HuH-7.5 (cell line): ENCODE data around the gene SSPN.

Experiments used
- DNase-seq: peaks from one replicate; pipeline ENCODE4 v3.0.0; 2011; ENCODE audit warnings: low spot score

SSPN gene

GRCh38 chr12:26195250-26195640 is at the start of gene SSPN:
SSPN (plus strand) TSS chr12:26195573; CDS start chr12:26195673, 100 bp downstream.
- no peak for DNase-seq

- DNase-seq: no peak
Measured at GRCh38 chr12:26148291-26148690, 47.1 kb upstream of the SSPN start.

DNA sequence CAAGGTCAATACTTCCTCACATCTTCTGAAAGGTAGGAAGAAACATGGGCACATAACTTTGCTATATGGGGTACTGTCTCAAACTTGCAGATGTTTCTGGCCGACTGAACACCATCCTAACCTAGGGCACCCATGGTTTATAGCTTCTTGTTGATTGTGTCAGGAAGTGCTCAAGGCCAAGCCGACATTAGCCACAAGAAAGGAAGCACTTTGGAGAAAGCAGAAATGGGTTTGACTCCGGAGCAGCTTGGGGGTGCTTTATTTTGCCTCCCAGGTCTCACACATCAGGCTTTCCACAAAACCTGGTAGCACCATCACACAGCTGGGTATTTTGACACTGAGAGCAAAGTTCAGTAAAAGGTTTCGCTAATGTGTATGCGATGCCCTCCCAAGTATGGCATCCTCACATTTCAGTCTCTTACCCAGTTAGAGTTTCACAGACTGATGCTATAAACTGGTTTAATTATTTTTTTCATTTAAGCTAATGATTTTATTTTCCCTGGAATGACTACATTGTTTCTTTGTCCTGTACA is 45.3 kb upstream of the SSPN start:
- no peak for DNase-seq

- no peak for DNase-seq
Measured at GRCh38 chr12:26150736-26151450, 44.5 kb upstream of the SSPN start.

- DNase-seq: no peak
Measured at GRCh38 chr12:26152507-26153102, 42.8 kb upstream of the SSPN start.

DNA sequence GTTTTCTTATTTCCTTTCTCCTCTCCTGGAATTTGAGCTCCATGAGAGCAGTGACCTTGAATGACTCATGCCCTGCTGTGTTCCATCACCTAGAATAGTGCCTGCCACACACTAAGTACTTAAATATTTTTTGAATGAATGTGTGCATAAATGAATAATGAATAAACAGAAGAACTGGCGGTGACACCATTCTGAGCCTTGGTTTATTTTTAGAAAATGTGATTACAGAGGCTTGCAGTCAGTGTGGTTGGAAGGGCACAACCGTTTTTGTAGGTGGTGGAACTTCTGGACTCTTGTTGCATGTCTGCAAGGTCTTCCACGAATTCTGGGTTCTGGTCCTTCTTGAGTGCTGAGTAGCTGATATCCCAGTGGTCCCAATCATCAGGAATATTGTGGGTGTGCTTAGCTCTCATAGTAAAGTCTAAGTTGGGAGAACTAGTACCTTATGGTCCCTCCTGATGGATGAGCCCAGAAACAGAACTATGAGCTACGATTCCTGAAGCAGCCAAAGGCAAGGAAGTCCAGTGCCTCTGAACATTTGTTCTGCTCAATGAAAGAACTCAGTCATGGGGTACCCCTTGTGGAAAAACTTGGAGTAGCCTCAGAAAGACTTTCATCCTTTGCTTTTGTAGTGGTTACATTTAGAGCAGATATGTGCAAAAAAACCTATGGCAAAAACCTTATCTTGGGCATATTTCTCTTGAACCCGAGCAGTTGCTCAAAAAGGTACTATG is 41.8 kb upstream of the SSPN start:
- no peak for DNase-seq

DNA sequence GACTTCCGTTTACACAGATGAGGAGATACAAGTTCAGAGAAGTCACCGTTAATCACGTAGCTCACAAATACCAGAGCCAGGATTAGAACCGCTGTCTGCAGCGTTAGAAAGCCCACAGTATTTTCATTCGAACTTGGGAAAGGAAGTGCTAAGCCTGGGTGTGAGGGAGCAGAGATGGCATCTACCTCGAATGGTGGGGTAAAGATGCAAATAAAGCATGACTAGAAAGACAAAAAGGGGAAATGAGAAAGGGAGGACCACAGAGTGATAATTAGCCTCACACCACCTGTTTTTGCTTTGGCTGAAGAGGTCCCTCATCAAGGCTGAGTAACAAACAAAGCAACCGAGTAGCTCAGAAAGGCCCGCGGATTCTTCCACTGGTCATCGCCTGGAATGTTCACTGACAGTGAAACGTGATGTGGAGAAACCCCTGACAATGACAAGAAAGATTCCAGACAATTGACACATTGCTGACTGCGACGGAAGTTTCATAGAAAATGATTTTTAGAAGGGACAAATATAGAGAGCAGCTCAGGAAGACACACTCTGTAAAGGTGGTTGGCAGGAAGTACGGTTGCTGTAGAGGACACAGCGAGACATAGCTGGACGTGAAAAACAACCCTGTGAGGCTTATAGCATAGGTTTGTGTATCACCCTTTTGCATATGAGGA is 39.0 kb upstream of the SSPN start:
- no peak for DNase-seq

- no peak for DNase-seq
Measured at GRCh38 chr12:26157001-26157400, 38.4 kb upstream of the SSPN start.

DNA sequence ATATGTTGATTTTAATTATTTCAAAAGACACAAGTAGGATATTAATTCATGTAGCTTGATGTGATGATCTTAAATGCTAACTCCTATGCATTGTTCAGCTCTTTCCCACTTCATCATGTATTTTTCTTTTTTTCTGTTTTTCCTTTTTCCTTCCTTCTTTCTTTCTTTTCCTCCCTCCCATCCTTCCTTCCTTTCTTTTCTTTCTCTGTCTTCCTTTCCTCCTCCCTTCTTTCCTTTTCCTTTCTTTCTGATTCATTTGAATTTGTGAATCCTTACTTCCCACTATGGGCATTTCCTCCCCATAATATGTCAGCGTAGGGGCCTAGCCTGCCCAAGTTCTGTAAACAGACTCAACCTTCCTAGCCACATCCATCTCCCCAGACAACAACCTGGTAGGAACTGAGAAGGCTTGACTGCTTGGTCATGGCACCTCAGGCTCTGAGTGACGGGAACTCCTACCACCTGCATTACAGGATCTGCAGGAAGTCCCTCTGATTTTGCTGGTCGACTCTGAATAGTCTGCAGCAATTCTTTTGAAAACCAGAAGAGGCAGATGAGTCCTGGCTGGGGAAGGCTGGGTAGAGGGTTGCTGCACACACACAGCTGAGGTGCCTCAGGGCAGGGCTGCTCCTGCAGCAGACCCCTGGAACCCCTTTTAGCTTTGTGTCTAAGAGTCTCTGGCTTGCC is 37.2 kb upstream of the SSPN start:
- DNase-seq: no peak

DNA sequence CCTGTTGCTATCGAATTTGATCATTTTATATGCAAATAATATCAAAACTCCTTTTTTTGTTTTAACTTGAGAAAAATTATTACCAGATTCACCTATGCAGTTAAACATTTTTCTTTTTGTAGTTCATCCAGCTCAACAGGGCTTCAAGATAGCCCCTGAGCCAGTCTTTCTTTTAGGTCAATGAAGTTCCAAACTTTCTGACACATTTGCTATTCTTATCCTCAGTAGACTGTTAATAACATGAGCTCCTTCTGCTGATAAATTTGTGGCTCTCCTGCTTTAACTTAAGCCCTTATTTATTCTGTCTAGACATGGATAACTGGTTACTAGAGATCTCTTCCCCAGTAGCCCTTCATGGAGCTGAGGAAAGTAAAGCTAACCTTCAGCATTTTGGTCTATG is 33.2 kb upstream of the SSPN start:
- DNase-seq: no peak

- DNase-seq: no peak
Measured at GRCh38 chr12:26162905-26163304, 32.5 kb upstream of the SSPN start.

GRCh38 chr12:26164118-26164517 is 31.3 kb upstream of the SSPN start:
- no peak for DNase-seq

DNA sequence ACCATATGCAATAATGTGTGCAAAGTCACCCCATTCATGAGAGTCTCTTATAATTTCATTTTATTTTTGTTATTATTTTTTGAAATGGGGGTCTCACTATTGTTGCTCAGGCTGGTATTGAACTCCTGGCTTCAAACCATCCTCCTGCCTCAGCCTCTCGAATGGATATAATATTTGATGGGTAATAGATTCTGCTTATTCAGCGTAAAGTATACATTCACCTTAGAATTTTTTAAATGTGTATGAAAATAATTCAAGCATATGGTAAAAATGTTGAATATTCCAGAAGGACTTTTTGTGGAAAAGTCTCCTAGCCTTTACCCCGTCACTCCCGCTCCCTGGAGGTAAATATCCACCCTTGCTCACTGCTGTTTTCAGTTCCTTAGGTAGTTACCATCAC is 23.4 kb upstream of the SSPN start:
- no peak for DNase-seq

DNA sequence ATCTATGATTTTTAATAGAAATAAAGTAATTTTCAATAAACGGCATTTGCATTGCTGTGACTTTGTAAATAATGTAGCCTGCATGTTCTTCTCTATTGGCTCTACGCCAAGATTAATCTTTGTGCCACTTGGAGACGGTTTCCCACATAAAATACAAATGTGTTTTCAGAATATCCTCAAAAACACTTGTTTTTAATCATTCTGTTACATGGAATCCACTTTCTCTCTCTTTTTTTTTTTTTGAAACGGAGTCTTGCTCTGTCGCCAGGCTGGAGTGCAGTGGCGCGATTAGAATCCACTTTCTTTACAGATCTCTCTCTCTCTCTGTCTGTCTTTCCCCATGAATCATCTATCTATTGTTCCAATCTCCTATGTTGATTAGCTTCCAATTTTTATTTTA is 22.8 kb upstream of the SSPN start:
- no peak for DNase-seq

DNA sequence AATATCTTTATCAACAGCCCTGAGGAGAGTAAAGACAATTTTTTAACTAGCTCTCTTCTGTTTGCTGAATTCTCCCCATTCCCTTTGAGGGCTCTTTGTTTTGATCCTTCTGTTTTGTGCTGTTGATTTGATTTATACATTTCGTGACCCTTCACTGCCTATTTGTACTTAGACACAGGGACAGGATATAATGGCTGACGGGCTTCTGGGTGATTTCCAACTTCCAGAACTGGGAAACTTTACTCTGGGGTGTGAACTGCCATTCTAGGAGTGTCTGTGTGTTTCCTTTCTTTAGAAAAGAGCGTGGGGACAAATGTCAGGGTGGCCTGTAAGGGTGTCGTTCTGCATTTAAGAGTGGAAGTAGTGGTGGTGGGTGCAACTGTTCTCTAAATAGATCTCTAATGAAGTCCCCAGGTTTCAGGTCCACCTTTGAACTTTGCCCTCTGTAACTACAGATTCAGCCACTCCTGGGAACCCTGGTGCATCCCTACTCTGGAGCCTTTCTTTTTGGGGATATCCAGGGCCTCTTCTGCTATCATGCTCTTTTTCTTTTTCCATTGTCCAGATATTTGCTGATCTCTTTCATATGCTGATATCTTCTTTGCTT is 22.3 kb upstream of the SSPN start:
- no peak for DNase-seq

- no peak for DNase-seq
Measured at GRCh38 chr12:26176725-26177124, 18.6 kb upstream of the SSPN start.

DNA sequence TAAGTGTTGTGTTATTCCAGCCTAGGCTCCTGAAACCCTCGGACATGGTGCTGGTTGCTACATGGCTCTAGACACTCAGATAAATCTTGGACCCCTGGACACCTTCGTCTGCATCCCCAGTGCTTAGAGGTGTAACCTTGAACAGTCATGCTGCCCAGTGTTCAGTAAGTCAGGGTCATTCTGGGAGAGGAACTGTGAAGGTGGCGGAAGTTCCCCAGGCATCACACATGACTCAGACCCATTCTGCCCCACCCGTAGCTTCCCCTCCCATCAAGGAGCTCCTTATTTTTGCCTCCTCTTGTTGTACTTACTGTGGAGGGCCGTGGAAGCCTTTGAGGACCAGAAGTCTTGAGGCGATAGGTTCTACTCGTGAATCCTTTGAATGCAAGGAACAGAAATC is 18.1 kb upstream of the SSPN start:
- DNase-seq: no peak

GRCh38 chr12:26179826-26180225 is 15.5 kb upstream of the SSPN start:
- DNase-seq: no peak

DNA sequence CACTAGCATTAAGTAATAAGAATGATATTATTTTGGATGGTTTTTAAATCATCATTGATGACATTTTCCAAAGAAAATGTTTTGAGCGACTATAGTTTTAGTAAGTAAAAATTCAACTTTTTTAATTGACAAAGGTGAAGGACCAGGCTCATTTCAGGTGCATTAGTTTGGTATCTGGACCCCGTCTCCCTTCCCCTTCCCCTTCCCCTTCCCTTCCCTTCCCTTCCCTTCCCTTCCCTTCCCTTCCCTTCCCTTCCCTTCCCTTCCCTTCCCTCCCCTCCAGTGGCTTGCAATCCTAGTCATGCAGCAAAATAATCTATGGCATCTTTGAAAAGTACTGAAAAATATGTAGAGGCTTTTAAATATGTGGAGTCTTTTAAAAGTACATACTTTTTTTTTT is 13.0 kb upstream of the SSPN start:
- no peak for DNase-seq

DNA sequence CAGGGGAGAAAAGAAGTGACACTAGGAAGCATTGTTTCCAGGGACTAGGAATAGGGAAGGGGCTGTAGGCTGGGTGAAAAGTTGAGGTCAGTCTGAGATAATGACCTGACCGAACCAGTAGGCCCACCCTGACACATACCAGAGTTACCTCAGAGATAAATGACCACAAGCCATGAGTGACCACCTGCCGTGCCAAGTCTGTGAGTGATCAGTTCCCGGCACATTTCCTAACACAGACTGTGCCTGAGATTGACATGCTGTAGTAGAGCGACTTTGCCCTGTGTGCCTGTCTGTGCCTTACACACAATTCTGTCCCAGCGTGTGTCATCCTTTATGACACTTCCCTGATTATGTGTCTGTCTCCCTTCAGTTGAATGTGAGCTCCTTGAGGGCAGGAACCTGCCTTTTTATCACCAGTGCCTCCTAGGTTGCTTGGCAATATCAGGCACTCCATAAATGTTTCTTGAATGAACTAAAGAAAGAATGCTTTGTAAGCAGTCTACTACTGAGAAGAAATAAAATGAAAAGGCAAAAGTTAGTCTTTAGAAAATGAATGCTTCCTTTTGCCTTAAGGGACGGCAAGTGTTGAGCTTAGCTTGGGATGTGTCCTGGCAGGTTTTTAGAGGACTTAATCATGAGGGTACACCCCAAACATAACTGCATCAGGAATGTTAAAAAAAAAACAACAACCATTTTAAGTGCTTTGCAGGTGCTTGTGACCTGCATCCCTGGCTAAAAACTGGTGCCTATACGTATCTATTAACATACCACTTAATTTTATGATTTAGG is 9.6 kb upstream of the SSPN start:
- DNase-seq: no peak
